ENCODE measurements around the gene FOXP1.
A peak's percentile ranks its signal among the peaks of the same experiment; 100 is the strongest.

Gene FOXP1

GRCh38 chr3:71510510-71510909 lies 73.0 kb downstream of the FOXP1 start:
- TF ChIP-seq ZFP30 (CRISPR knock-in tag; IDR thresholded peaks at IDR 0.05), result no peak
- TF ChIP-seq RARB (CRISPR knock-in tag; IDR thresholded peaks at IDR 0.05), result no peak
- TF ChIP-seq TCF4 (CRISPR knock-in tag; IDR thresholded peaks at IDR 0.05; ENCODE audit: borderline replicate concordance), result no peak
- no peak for TF ChIP-seq CREB5 (CRISPR knock-in tag; IDR thresholded peaks at IDR 0.05; ENCODE audit: low read depth)
- TF ChIP-seq ZNF8 (CRISPR knock-in tag; IDR thresholded peaks at IDR 0.05), result no peak
- TF ChIP-seq PPARA (CRISPR knock-in tag; IDR thresholded peaks at IDR 0.05; ENCODE audit: borderline replicate concordance), result no peak
- ATAC-seq, result peak; percentile 92

GRCh38 chr3:71509066-71509465 lies 74.5 kb downstream of the FOXP1 start:
- ATAC-seq, result no peak
- TF ChIP-seq TCF4 (CRISPR knock-in tag; IDR thresholded peaks at IDR 0.05; ENCODE audit: borderline replicate concordance) (no peak), ZC3H10 (CRISPR knock-in tag; IDR thresholded peaks at IDR 0.05) (no peak), CSRNP3 (CRISPR knock-in tag; IDR thresholded peaks at IDR 0.05) (no peak), ZNF565 (CRISPR knock-in tag; conservative IDR thresholded peaks at IDR 0.05; ENCODE audit: low read depth) (no peak), BACH2 (CRISPR knock-in tag; IDR thresholded peaks at IDR 0.05; ENCODE audit: borderline replicate concordance) (no peak), RARB (CRISPR knock-in tag; IDR thresholded peaks at IDR 0.05) (no peak), OSR1 (CRISPR knock-in tag; IDR thresholded peaks at IDR 0.05) (no peak), TOX (CRISPR knock-in tag; IDR thresholded peaks at IDR 0.05; ENCODE audit: borderline replicate concordance) (no peak), ISL1 (CRISPR knock-in tag; IDR thresholded peaks at IDR 0.05) (no peak), ZNF70 (CRISPR knock-in tag; IDR thresholded peaks at IDR 0.05) (no peak)

GRCh38 chr3:71505767-71506350 lies 77.7 kb downstream of the FOXP1 start:
- no peak for ATAC-seq
- TF ChIP-seq CSDC2 (CRISPR knock-in tag; IDR thresholded peaks at IDR 0.05) (no peak), SNAI2 (CRISPR knock-in tag; IDR thresholded peaks at IDR 0.05) (no peak), TOX (CRISPR knock-in tag; IDR thresholded peaks at IDR 0.05; ENCODE audit: borderline replicate concordance) (no peak), GLIS3 (CRISPR knock-in tag; IDR thresholded peaks at IDR 0.05) (no peak), ZFP30 (CRISPR knock-in tag; IDR thresholded peaks at IDR 0.05) (no peak), POU6F1 (CRISPR knock-in tag; IDR thresholded peaks at IDR 0.05; ENCODE audit: borderline replicate concordance, low read depth) (no peak), ZC3H10 (CRISPR knock-in tag; IDR thresholded peaks at IDR 0.05) (no peak), ZNF70 (CRISPR knock-in tag; IDR thresholded peaks at IDR 0.05) (no peak), ISL1 (CRISPR knock-in tag; IDR thresholded peaks at IDR 0.05) (no peak), ZNF565 (CRISPR knock-in tag; conservative IDR thresholded peaks at IDR 0.05; ENCODE audit: low read depth) (no peak), OSR1 (CRISPR knock-in tag; IDR thresholded peaks at IDR 0.05) (no peak), ESRRG (CRISPR knock-in tag; IDR thresholded peaks at IDR 0.05) (no peak), ARNTL (CRISPR knock-in tag; IDR thresholded peaks at IDR 0.05; ENCODE audit: borderline replicate concordance, low read depth) (no peak), BACH2 (CRISPR knock-in tag; IDR thresholded peaks at IDR 0.05; ENCODE audit: borderline replicate concordance) (no peak), TCF4 (CRISPR knock-in tag; IDR thresholded peaks at IDR 0.05; ENCODE audit: borderline replicate concordance) (no peak), TSHZ2 (CRISPR knock-in tag; IDR thresholded peaks at IDR 0.05) (no peak), ZFP3 (CRISPR knock-in tag; IDR thresholded peaks at IDR 0.05) (no peak), CSRNP3 (CRISPR knock-in tag; IDR thresholded peaks at IDR 0.05) (no peak), ZNF8 (CRISPR knock-in tag; IDR thresholded peaks at IDR 0.05) (no peak), CREB5 (CRISPR knock-in tag; IDR thresholded peaks at IDR 0.05; ENCODE audit: low read depth) (no peak)

All from SK-N-SH treated with all-trans-retinoic acid at 6 μM for 48 hours (cell line).